HCT116 (cell line): Measurements from ENCODE around the gene ZNF318. TPM values are rescaled to one million over a fixed set of nuclear protein-coding genes. Genes with fewer than 3 reads are reported as not detected.

Source experiments
- ATAC-seq: fragments of 200-7000 bp; cut with Tn5 transposase; 2 replicates; pipeline ENCODE4 v1.9.1; 2020; ENCODE audit warnings: mild to moderate bottlenecking, moderate library complexity
- BruUV-seq: library from RNA; stranded (reverse); fragments of 400-500 nt; replicated peaks from 2 replicates; lab custom pipeline; 2021; lab: Mats Ljungman, UMichigan
- CTCF ChIA-PET: fragments of 300-600 bp; sonication (Branson Sonifier 250); formaldehyde crosslinking; loops from one replicate; lab custom pipeline; 2021; ENCODE audit warnings: antibody characterized with exemption; lab: Charles Lee
- POLR2A ChIA-PET: fragments of 300-600, 350-600 bp; sonication (Branson Sonifier 250); formaldehyde crosslinking; loops from one replicate; lab custom pipeline; 2021; ENCODE audit warnings: antibody characterized with exemption; lab: Charles Lee
- RAD21 ChIA-PET, 2 experiments: fragments of 300-600 bp; sonication (Branson Sonifier 250); formaldehyde crosslinking; loops; one replicate each; lab custom pipeline; 2023; ENCODE audit warnings: low total read pairs in 2 of 2; ENCODE audit not compliant: uncharacterized antibody in 2 of 2, unreplicated experiment in 2 of 2, low non-redundant PET in 1 of 2; lab: Charles Lee
- DNase-seq: peaks from one replicate; pipeline ENCODE4 v3.0.0-alpha.2; 2010; ENCODE audit warnings: low read depth, low spot score
- H2AFZ ChIP-seq: fragments of 200-600 bp; shearing (Covaris generic), sonication (generic); 2 replicates; pipeline ENCODE4 v1.6.1; 2017; ENCODE audit warnings: low read depth, mixed run types, mixed read lengths, antibody characterized with exemption, low read length; ENCODE audit not compliant: poor library complexity, severe bottlenecking
- H3K27ac ChIP-seq: 2 replicates; pipeline ENCODE4 v1.5.1; 2012; ENCODE audit warnings: low read depth, low read length
- H3K27me3 ChIP-seq: fragments of 200-600 bp; sonication (generic); 2 replicates; pipeline ENCODE4 v1.6.1; 2016; ENCODE audit warnings: mixed run types, low read length, mixed read lengths; ENCODE audit not compliant: insufficient read depth
- H3K36me3 ChIP-seq, 2 experiments: fragments of 200-500 bp in 1 of 2; fragments of 200-600 bp in 1 of 2; sonication (Bioruptor generic) in 1 of 2; sonication (generic) in 1 of 2; 2 replicates each; pipeline versions ENCODE4 v1.5.1 to v1.6.1; 2014 to 2016; ENCODE audit warnings: low read length in 2 of 2, inconsistent platforms in 1 of 2, mixed read lengths in 1 of 2, mixed run types in 1 of 2; ENCODE audit not compliant: insufficient read depth in 2 of 2, control insufficient read depth in 1 of 2
- H3K4me1 ChIP-seq, 2 experiments: fragments of 200-600 bp in 1 of 2; sonication (generic) in 1 of 2; 2 replicates each; pipeline versions ENCODE4 v1.5.1 to v1.6.1; 2012 to 2017; ENCODE audit warnings: low read length in 2 of 2, inconsistent platforms in 1 of 2, mild to moderate bottlenecking in 1 of 2, mixed read lengths in 1 of 2, mixed run types in 1 of 2, moderate library complexity in 1 of 2; ENCODE audit not compliant: insufficient read depth in 2 of 2, control insufficient read depth in 1 of 2
- H3K4me2 ChIP-seq: fragments of 200-600 bp; sonication (generic); 2 replicates; pipeline ENCODE4 v1.6.1; 2017; ENCODE audit warnings: mixed run types, low read length, mixed read lengths
- H3K4me3 ChIP-seq, 2 experiments: fragments of 200-600 bp in 1 of 2; sonication (generic) in 1 of 2; replicated peaks in 1 of 2; 2 replicates each; pipeline ENCODE4 v1.5.1; 2011 to 2016; ENCODE audit warnings: low read length in 2 of 2, control low read depth in 1 of 2, low read depth in 1 of 2, mild to moderate bottlenecking in 1 of 2, mixed read lengths in 1 of 2, mixed run types in 1 of 2
- H3K79me2 ChIP-seq: fragments of 200-600 bp; sonication (generic); 2 replicates; pipeline ENCODE4 v1.6.1; 2017; ENCODE audit warnings: mild to moderate bottlenecking, mixed run types, low read length, moderate library complexity, mixed read lengths; ENCODE audit not compliant: insufficient read depth
- H3K9ac ChIP-seq: fragments of 200-600 bp; sonication (generic); 2 replicates; pipeline ENCODE4 v1.6.1; 2016; ENCODE audit warnings: low read length, mixed read lengths
- H3K9me2 ChIP-seq: fragments of 200-600 bp; sonication (generic), shearing (Covaris generic); 2 replicates; pipeline ENCODE4 v1.6.1; 2017; ENCODE audit warnings: mixed run types, mild to moderate bottlenecking, moderate library complexity; ENCODE audit not compliant: insufficient read depth
- H3K9me3 ChIP-seq, 2 experiments: fragments of 200-500 bp in 1 of 2; fragments of 200-600 bp in 1 of 2; sonication (Bioruptor generic) in 1 of 2; sonication (generic) in 1 of 2; 2 replicates each; pipeline ENCODE4 v1.6.1; 2014 to 2017; ENCODE audit warnings: low read length in 2 of 2, mixed read lengths in 2 of 2, inconsistent platforms in 1 of 2, low read depth in 1 of 2, mild to moderate bottlenecking in 1 of 2, mixed run types in 1 of 2, moderate library complexity in 1 of 2; ENCODE audit not compliant: control insufficient read depth in 1 of 2, insufficient read depth in 1 of 2
- H4K20me1 ChIP-seq: fragments of 200-600 bp; sonication (generic), shearing (Covaris generic); 2 replicates; pipeline ENCODE4 v1.6.1; 2017; ENCODE audit warnings: mixed run types, mild to moderate bottlenecking, moderate library complexity; ENCODE audit not compliant: insufficient read depth
- EZH2 ChIP-seq: fragments of 200-600 bp; sonication (generic); IDR thresholded peaks from 2 replicates; pipeline ENCODE4 v1.6.1; 2017; ENCODE audit warnings: antibody characterized with exemption, mixed run types
- JUND ChIP-seq: IDR thresholded peaks from 2 replicates; pipeline ENCODE4 v1.6.1; 2012
- RAD21 ChIP-seq: IDR thresholded peaks from 2 replicates; pipeline ENCODE4 v1.6.1; 2012; ENCODE audit warnings: low read depth, mild to moderate bottlenecking
- SP1 ChIP-seq: IDR thresholded peaks from 2 replicates; pipeline ENCODE4 v1.6.1; 2012; ENCODE audit warnings: low read depth
- SRF ChIP-seq: IDR thresholded peaks from 2 replicates; pipeline ENCODE4 v1.6.1; 2012; ENCODE audit warnings: low read depth
- ZFX ChIP-seq: fragments of 450-650 bp; IDR thresholded peaks from 2 replicates; pipeline ENCODE4 v1.6.1; 2017
- ZNF274 ChIP-seq: fragments of 200-500 bp; sonication (Bioruptor generic); IDR thresholded peaks from 2 replicates; pipeline ENCODE4 v1.6.1; 2014; ENCODE audit warnings: mild to moderate bottlenecking, low read depth, low read length, inconsistent platforms
- intact Hi-C: fragments of 100-400 bp; cut with micrococcal nuclease; formaldehyde crosslinking; loops from 2 replicates; pipeline ENCODE4 v1.10.0; 2022
- total RNA-seq: library from RNA; stranded (reverse); gene quantifications from one replicate; pipeline ENCODE4 v1.2.1, GENCODE V29; 2021; ENCODE audit not compliant: unreplicated experiment

ZNF318 gene
- total RNA-seq, 1 experiment from 2014 or later, result 15.2 TPM

- BruUV-seq, result no TSS peak
- DNase-seq, result no peak
- Histone ChIP-seq H3K4me1 (no peaks in the 10 kb centered on the region), H3K36me3 (peaks cover 8 to 19% of the 10 kb centered on the region in 2 experiments; a peak in 3 of 4 replicates), H3K9me2 (no peaks in the 10 kb centered on the region), H3K9me3 (no peaks in the 10 kb centered on the region), H4K20me1 (no peaks in the 10 kb centered on the region), H3K27me3 (no peaks in the 10 kb centered on the region), H3K9ac (no peak overlapping the region), H3K4me2 (no peak overlapping the region), H3K27ac (no peak overlapping the region), H3K79me2 (no peaks in the 10 kb centered on the region), H2AFZ (no peak overlapping the region), H3K4me3 (no peak overlapping the region)
- POLR2A ChIA-PET, result no interaction called here
- intact Hi-C loops, result loop anchor here (10.0 kb wide), 1 partner anchor 144 kb away; no protein-coding TSS in a partner anchor
- RAD21 ChIA-PET, result no interaction called here
- TF ChIP-seq RAD21 (peak; percentile 20; the same call in 1 of the 2 replicates), EZH2 (no peak), ZFX (no peak), ZNF274 (no peak), SRF (no peak), JUND (no peak)
- CTCF ChIA-PET, result interaction anchor here (0.7 to 0.8 kb wide), 2 partner anchors 26 to 27 kb away, joined by 3 read pairs; no protein-coding TSS in a partner anchor
- ATAC-seq, result 0 out of 2 replicates have a peak, but pooled peaks have one; percentile 42
Measured at GRCh38 chr6:43361269-43361668, 8.2 kb downstream of the ZNF318 start.

DNA sequence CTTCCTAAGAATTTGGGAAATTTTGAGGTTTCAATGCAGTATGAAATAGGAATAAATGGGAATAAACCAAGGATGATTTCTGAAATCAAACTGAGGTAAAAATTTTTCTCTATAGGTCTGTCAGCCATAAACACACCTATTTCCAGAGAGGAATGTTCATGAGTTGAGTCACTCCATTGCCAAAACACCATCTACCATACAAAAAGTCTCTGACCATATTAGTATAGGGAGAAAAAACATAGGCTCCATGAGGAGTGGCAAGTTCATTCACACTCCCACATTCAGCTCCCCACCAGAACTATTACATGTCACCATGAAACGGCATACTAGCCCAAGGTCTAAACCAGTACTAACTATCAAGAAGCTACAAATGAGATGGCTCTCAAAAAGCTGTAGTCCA lies 9.6 kb downstream of the ZNF318 start:
- intact Hi-C loops, result loop anchor here (10.0 kb wide), 1 partner anchor 145 kb away; no protein-coding TSS in a partner anchor
- CTCF ChIA-PET, result no interaction called here
- Histone ChIP-seq H3K9me2 (no peaks in the 10 kb centered on the region), H2AFZ (no peak overlapping the region), H3K9me3 (no peaks in the 10 kb centered on the region), H3K79me2 (no peaks in the 10 kb centered on the region), H3K27ac (no peak overlapping the region), H3K4me1 (no peaks in the 10 kb centered on the region), H4K20me1 (no peaks in the 10 kb centered on the region), H3K4me3 (no peak overlapping the region), H3K27me3 (no peaks in the 10 kb centered on the region), H3K36me3 (peaks cover 13 to 26% of the 10 kb centered on the region in 2 experiments; a peak in 3 of 4 replicates), H3K9ac (no peak overlapping the region), H3K4me2 (no peak overlapping the region)
- BruUV-seq, result no TSS peak
- no peak for ATAC-seq
- TF ChIP-seq SP1, result no peak
- POLR2A ChIA-PET, result no interaction called here
- no peak for DNase-seq
- RAD21 ChIA-PET, result no interaction called here
